ENCODE data around the gene LTBR.

GRCh38 chr12:6338955-6339354, 45.0 kb upstream of the LTBR start:
- TF ChIP-seq CTCF (IDR thresholded peaks at IDR 0.05; ENCODE audit: low read depth, low read length) = no peak
- no peak for TF ChIP-seq POLR2A (IDR thresholded peaks at IDR 0.05; ENCODE audit: extremely low read depth, insufficient read length)
